Keratinocyte (primary cell): Measurements from ENCODE around the gene ADGRG1. TPM values are rescaled to one million over a fixed set of nuclear protein-coding genes. Genes with fewer than 3 reads are reported as not detected.

Experiments
- DNase-seq: peaks from one replicate; pipeline ENCODE4 v3.0.0-alpha.2; 2011; ENCODE audit warnings: low read depth, missing footprints, low spot score
- FAIRE-seq: peaks from 2 replicates; lab custom pipeline; 2011; peaks lifted over from hg19 to GRCh38; lab: Jason Lieb, UNC
- H2AFZ ChIP-seq: 2 replicates; pipeline ENCODE4 v1.6.0; 2012; ENCODE audit warnings: low read length, control low read depth, inconsistent platforms; ENCODE audit not compliant: control insufficient read depth
- H3K27ac ChIP-seq: 2 replicates; pipeline ENCODE4 v1.5.1; 2011; ENCODE audit warnings: low read length; ENCODE audit not compliant: control insufficient read depth, insufficient read depth
- H3K27me3 ChIP-seq: 3 replicates; pipeline ENCODE4 v1.6.0; 2011; ENCODE audit warnings: low read length; ENCODE audit not compliant: control insufficient read depth, insufficient read depth; ENCODE audit errors: extremely low read depth
- H3K36me3 ChIP-seq, 2 experiments: 2 replicates in 1 of 2; 3 replicates in 1 of 2; pipeline ENCODE4 v1.5.1; 2011; ENCODE audit warnings: low read length in 2 of 2, mild to moderate bottlenecking in 1 of 2; ENCODE audit not compliant: control insufficient read depth in 2 of 2, insufficient read depth in 2 of 2; ENCODE audit errors: extremely low read depth in 1 of 2
- H3K4me1 ChIP-seq: 3 replicates; pipeline ENCODE4 v1.5.1; 2011; ENCODE audit warnings: low read length; ENCODE audit not compliant: control insufficient read depth, insufficient read depth; ENCODE audit errors: extremely low read depth
- H3K4me2 ChIP-seq: 3 replicates; pipeline ENCODE4 v1.6.0; 2011; ENCODE audit warnings: low read depth, low read length; ENCODE audit not compliant: control insufficient read depth, insufficient read depth; ENCODE audit errors: extremely low read depth
- H3K4me3 ChIP-seq, 3 experiments: fragments of 200-600 bp in 1 of 3; sonication (generic) in 1 of 3; 2 replicates in 2 of 3; 3 replicates in 1 of 3; pipeline ENCODE4 v1.5.1; 2011 to 2016; ENCODE audit warnings: low read length in 3 of 3, mild to moderate bottlenecking in 3 of 3, control low read depth in 2 of 3, inconsistent platforms in 1 of 3, low read depth in 1 of 3, mixed read lengths in 1 of 3, mixed run types in 1 of 3, moderate library complexity in 1 of 3; ENCODE audit not compliant: control insufficient read depth in 2 of 3, insufficient read depth in 2 of 3; ENCODE audit errors: extremely low read depth in 1 of 3
- H3K79me2 ChIP-seq: 2 replicates; pipeline ENCODE4 v1.6.0; 2012; ENCODE audit warnings: low read length; ENCODE audit not compliant: control insufficient read depth, insufficient read depth
- H3K9ac ChIP-seq: 3 replicates; pipeline ENCODE4 v1.6.0; 2011; ENCODE audit warnings: low read length; ENCODE audit not compliant: control insufficient read depth, insufficient read depth; ENCODE audit errors: extremely low read depth
- H3K9me1 ChIP-seq: 3 replicates; pipeline ENCODE4 v1.6.0; 2011; ENCODE audit warnings: low read length; ENCODE audit not compliant: control insufficient read depth, insufficient read depth; ENCODE audit errors: extremely low read depth
- H3K9me3 ChIP-seq: 2 replicates; pipeline ENCODE4 v1.5.1; 2012; ENCODE audit warnings: low read depth, low read length; ENCODE audit not compliant: control insufficient read depth
- H4K20me1 ChIP-seq: 3 replicates; pipeline ENCODE4 v1.6.0; 2011; ENCODE audit warnings: low read length; ENCODE audit not compliant: control insufficient read depth, insufficient read depth; ENCODE audit errors: extremely low read depth
- EZH2 ChIP-seq: IDR thresholded peaks from one replicate; pipeline ENCODE4 v1.6.1; 2012; ENCODE audit warnings: inconsistent platforms, mild to moderate bottlenecking, low read length, moderate library complexity
- dilution Hi-C: fragments of 300-500 bp; cut with MboI; formaldehyde crosslinking; loops from one replicate; pipeline ENCODE4 v1.7.0; 2020; ENCODE audit warnings: low sequenced_read_pairs; ENCODE audit not compliant: extremely low pct_ligation_motif_present
- polyA plus RNA-seq, 5 experiments: library from polyadenylated mRNA; depleted of rRNA in 3 of 5; stranded (reverse) in 3 of 5; stranded (forward) in 1 of 5; unstranded in 1 of 5; fragments of >200 nt; gene quantifications; 1 replicate in 1 of 5; 2 replicates in 3 of 5; 3 replicates in 1 of 5; pipeline versions ENCODE4 v1.2.1 to v1.2.3, GENCODE V29; 2011 to 2012; ENCODE audit warnings: missing spikeins in 2 of 5, low read depth in 1 of 5, low replicate concordance in 1 of 5
- TF ChIP-seq, protein P1 (sequence below), 3 experiments: IDR thresholded peaks in 1 of 3; conservative IDR thresholded peaks in 1 of 3; optimal IDR thresholded peaks in 1 of 3; 2 replicates in 2 of 3; 3 replicates in 1 of 3; pipeline versions ENCODE3 to v1.5.1; 2011; ENCODE audit warnings: low read length in 3 of 3, mild to moderate bottlenecking in 3 of 3, moderate library complexity in 2 of 3, control low read depth in 1 of 3, inconsistent platforms in 1 of 3; ENCODE audit not compliant: insufficient read depth in 2 of 3; ENCODE audit errors: extremely low read depth in 1 of 3

The ADGRG1 gene
- polyA plus RNA-seq, 1 donor (not counting 4 experiments of a cell fraction or from before 2014, with no cell fraction given) = 28.4 TPM

DNA sequence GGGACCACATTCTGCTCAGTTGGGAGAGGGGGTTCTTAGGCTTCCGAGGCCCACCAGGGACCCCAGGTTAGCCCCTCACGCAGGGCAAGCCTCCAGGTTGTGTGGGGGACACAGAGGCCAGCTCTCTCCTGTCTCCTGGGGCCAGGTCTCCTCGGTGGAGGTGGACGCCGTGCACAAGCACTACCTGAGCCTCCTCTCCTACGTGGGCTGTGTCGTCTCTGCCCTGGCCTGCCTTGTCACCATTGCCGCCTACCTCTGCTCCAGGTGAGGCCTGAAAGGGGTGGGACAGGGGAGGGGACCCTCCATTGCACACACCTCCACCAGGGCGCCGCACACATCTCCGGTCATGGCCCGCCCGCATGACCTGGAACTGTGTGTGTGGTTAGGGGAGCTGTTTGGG, 28.8 kb downstream of the ADGRG1 start:
- H3K36me3 ChIP-seq = peaks cover 43 to 50% of the 10 kb centered on the region in 2 experiments
- H2AFZ ChIP-seq = no peak overlapping the region
- H3K4me3 ChIP-seq = no peak overlapping the region
- no peaks in the 10 kb centered on the region for H3K27me3 ChIP-seq
- peaks cover 6% of the 10 kb centered on the region for H4K20me1 ChIP-seq
- peaks cover 19% of the 10 kb centered on the region for H3K4me1 ChIP-seq
- dilution Hi-C loops = no loop called here
- H3K9me1 ChIP-seq = peaks cover 4% of the 10 kb centered on the region
- no peak overlapping the region for H3K9ac ChIP-seq
- TF ChIP-seq, protein P1, sequence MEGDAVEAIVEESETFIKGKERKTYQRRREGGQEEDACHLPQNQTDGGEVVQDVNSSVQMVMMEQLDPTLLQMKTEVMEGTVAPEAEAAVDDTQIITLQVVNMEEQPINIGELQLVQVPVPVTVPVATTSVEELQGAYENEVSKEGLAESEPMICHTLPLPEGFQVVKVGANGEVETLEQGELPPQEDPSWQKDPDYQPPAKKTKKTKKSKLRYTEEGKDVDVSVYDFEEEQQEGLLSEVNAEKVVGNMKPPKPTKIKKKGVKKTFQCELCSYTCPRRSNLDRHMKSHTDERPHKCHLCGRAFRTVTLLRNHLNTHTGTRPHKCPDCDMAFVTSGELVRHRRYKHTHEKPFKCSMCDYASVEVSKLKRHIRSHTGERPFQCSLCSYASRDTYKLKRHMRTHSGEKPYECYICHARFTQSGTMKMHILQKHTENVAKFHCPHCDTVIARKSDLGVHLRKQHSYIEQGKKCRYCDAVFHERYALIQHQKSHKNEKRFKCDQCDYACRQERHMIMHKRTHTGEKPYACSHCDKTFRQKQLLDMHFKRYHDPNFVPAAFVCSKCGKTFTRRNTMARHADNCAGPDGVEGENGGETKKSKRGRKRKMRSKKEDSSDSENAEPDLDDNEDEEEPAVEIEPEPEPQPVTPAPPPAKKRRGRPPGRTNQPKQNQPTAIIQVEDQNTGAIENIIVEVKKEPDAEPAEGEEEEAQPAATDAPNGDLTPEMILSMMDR (optimal IDR thresholded peaks at IDR 0.05 in 1 of 3, IDR thresholded peaks at IDR 0.05 in 1 of 3, conservative IDR thresholded peaks at IDR 0.05 in 1 of 3; ENCODE audit: extremely low read depth in 1 of 3, insufficient read depth in 2 of 3, low read length in 3 of 3) = no peak
- TF ChIP-seq EZH2 = no peak
- DNase-seq = no peak
- no peak overlapping the region for H3K27ac ChIP-seq
- FAIRE-seq = no peak
- H3K9me3 ChIP-seq = no peaks in the 10 kb centered on the region
- H3K4me2 ChIP-seq = no peak overlapping the region
- no peaks in the 10 kb centered on the region for H3K79me2 ChIP-seq

DNA sequence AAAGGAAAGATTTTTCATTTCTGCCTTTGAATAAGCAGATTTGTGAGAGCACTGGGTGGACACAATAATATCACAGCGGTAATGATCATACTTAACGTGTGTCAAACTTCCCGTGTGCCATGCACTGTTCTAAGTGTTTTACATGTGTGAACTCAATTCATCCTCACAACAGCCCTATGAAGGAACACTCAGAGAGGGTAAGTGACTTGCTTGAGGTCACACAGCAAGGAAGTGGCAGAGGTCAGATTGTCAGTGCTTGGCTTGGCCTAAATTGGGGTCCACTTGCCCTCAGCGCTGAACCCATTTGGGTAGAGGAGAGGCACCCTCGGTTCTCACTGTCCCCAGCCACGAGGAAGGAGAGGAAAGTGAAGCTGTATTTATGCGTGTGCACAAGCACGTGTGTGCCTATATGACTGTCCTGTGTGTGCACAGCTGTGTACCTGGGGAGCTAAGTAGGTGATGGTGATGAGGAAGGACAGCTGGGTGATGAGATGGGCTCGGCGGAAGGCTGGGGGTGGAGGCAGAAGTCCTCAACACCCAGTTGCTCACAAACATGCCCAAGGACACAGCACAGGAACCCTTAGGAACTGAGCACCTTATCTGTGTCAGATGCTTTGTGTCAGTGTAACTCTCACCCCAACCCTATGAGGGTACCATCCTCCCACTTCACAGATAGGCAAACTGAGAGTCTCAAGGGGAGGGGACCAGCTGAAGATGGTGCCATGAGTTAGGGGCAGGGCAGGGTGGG, 29.9 kb downstream of the ADGRG1 start:
- peaks cover 4% of the 10 kb centered on the region for H3K9me1 ChIP-seq
- H3K27ac ChIP-seq = no peak overlapping the region
- dilution Hi-C loops = no loop called here
- H4K20me1 ChIP-seq = peaks cover 6% of the 10 kb centered on the region
- no peak overlapping the region for H3K9ac ChIP-seq
- H3K4me1 ChIP-seq = peaks cover 18% of the 10 kb centered on the region
- FAIRE-seq = no peak
- H3K27me3 ChIP-seq = no peaks in the 10 kb centered on the region
- TF ChIP-seq EZH2 = no peak
- TF ChIP-seq, protein P1 (optimal IDR thresholded peaks at IDR 0.05 in 1 of 3, IDR thresholded peaks at IDR 0.05 in 1 of 3, conservative IDR thresholded peaks at IDR 0.05 in 1 of 3; ENCODE audit: extremely low read depth in 1 of 3, insufficient read depth in 2 of 3, low read length in 3 of 3) = no peak
- peaks cover 51 to 53% of the 10 kb centered on the region in 2 experiments for H3K36me3 ChIP-seq
- H2AFZ ChIP-seq = no peak overlapping the region
- no peaks in the 10 kb centered on the region for H3K9me3 ChIP-seq
- no peak overlapping the region for H3K4me3 ChIP-seq
- no peak overlapping the region for H3K4me2 ChIP-seq
- DNase-seq = no peak
- no peaks in the 10 kb centered on the region for H3K79me2 ChIP-seq
